KOPT-K1 (cell line): ENCODE data around the gene CCDC148.

Experiments used
- H3K27ac ChIP-seq: fragments of 200-600 bp; sonication (generic); 2 replicates; pipeline ENCODE4 v1.5.1; 2016; ENCODE audit warnings: antibody characterized with exemption, mild to moderate bottlenecking, low read depth, low read length; ENCODE audit not compliant: poor library complexity, severe bottlenecking
- H3K36me3 ChIP-seq: fragments of 200-600 bp; sonication (generic); 2 replicates; pipeline ENCODE4 v1.5.1; 2017; ENCODE audit warnings: antibody characterized with exemption, mild to moderate bottlenecking, low read length, moderate library complexity; ENCODE audit not compliant: insufficient read depth
- H3K9me3 ChIP-seq: fragments of 200-600 bp; sonication (generic); 2 replicates; pipeline ENCODE4 v1.5.1; 2017; ENCODE audit warnings: antibody characterized with exemption, low read length, mild to moderate bottlenecking; ENCODE audit not compliant: insufficient read depth, poor library complexity, severe bottlenecking

CCDC148 gene

DNA sequence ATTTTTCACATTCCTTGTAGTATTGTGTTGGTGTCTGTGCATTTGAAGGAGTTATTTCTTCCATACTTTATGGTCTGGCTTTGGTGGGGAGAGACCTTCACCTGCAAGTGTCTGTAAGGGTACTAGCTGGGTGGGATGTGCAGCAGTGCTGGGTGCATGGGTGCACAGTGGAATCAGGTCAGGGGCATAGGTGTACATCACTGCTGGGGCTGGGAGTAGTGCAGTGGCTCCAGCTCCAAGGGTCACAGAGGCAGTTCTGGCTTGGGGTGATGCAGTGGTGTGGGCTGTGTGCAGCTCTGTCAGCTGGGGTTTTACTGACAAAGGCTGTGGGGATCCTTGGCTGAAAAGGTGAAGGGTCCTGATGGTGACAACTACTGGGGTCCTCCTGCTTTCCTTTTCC lies 44.8 kb downstream of the CCDC148 start:
- Histone ChIP-seq H3K9me3 (peaks cover 12% of the 10 kb centered on the region), H3K36me3 (no peaks in the 10 kb centered on the region), H3K27ac (no peak overlapping the region)

DNA sequence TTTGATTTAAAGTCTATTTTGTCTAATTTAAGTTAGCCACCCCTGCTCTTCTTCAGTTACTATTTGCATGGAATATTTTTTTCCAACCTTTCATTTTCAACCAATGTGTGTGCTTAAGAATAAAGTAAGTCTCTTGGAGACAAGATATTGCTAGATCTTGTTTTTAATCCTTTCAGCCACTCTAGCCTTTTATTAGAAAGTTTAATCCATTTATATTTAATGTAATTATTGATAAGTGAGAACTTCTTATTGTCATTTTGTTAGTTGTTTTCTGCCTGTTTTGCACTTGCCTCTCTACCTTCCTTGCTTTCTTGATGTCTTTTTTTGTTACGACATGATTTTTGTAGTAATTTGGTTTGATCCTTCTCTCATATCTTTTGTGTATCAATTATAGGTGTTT lies 46.4 kb downstream of the CCDC148 start:
- Histone ChIP-seq H3K9me3 (peaks cover 12% of the 10 kb centered on the region), H3K27ac (no peak overlapping the region)

DNA sequence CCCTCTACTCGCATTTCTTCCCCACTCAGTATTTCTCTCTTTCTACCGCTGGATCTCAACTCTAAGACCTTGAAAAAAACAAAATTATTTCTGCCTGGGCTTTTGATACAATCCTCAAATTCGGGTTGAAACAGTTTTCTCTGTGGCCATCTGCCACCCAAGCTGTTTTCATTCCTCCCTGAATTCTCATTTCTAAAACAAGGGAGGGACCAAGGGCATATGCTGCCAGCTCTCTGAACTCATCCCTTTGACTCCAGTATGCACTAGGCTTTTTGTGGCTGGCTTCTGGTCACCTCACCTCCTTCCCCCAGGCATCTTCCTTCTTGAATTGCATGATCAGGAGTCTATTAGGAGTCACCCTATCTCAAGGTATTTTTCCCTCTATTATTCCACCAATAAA lies 49.5 kb downstream of the CCDC148 start:
- H3K9me3 ChIP-seq: peaks cover 12% of the 10 kb centered on the region
- no peaks in the 10 kb centered on the region for H3K36me3 ChIP-seq
- H3K27ac ChIP-seq: no peak overlapping the region

More for the DNA sequence above, 46.4 kb downstream of the CCDC148 start:
- no peaks in the 10 kb centered on the region for H3K36me3 ChIP-seq

DNA sequence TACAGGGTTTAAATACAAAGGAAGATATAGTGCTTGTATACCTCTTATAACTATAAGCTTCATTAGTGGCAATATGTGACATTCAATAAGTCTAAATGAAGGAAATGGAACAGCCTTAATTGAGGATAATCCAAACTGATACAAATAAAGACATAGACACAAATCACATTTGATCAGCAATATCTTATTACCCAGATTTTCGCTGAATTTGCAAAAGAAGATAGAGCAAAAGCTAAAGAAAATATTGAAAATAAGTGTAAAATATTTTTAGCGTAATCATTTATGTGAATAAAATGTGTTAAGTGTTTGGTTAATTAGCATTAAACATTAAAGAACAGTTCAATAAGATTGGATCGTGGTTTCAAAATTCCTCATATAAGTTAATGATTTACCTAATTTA lies 51.2 kb downstream of the CCDC148 start:
- Histone ChIP-seq H3K27ac (no peak overlapping the region), H3K9me3 (no peaks in the 10 kb centered on the region), H3K36me3 (no peaks in the 10 kb centered on the region)

DNA sequence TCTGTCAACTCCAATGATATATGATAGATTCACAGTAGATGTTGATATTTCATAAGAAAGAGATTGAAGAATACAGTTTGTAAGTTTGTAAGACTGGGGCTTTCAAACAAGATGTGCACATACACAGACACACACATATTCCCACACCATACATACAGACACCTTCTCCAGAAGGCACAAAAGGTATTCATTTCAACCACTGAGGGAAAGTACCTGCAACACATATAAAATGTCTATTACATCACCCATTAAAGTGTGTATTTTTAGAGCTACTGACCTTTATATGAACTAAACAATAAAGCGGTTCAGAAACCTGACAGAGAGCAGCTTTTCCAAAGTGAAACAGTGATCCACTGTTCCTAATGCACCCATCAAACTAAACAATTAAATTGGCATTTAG lies 53.3 kb downstream of the CCDC148 start:
- Histone ChIP-seq H3K9me3 (no peaks in the 10 kb centered on the region), H3K27ac (no peak overlapping the region), H3K36me3 (no peaks in the 10 kb centered on the region)

DNA sequence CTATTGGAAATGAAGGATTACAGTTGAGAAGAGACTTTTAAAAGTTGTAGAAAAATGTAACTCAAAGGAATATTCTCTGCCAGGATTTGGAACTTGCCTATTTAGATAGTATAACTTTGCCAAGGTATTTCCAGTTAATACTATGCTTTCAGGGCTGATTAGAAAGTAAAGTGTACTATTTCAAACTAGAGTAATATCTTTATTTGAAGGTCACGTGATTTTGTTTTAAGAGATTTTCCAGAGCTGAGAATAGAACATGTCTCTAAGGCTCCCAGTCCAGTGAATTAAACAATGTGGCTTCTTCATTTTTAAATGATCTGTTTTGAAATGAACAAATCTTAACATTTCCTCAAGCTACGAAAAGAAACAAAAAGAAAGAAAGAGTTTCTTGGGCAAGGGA lies 53.9 kb downstream of the CCDC148 start:
- Histone ChIP-seq H3K36me3 (no peaks in the 10 kb centered on the region), H3K27ac (no peak overlapping the region), H3K9me3 (no peaks in the 10 kb centered on the region)

DNA sequence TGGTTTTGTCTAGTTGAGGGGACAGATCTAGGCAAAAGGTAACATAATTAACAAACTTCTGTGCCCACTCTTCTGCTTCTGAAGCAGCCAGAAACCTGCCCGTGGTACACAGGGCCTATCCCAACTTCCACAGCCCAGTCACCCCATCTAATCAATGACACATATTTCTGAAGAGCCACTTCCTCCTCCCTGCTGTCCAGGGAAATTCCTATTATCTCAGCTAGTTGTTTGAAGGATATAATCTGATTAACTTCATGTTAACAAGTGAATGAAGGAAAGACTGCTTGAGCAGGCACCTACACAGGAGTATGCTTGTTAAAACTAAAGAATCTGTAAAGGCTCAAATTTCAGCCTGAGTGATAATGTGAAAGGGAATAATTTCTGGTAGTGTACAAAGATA lies 61.4 kb downstream of the CCDC148 start:
- Histone ChIP-seq H3K9me3 (no peaks in the 10 kb centered on the region), H3K36me3 (no peaks in the 10 kb centered on the region), H3K27ac (no peak overlapping the region)

DNA sequence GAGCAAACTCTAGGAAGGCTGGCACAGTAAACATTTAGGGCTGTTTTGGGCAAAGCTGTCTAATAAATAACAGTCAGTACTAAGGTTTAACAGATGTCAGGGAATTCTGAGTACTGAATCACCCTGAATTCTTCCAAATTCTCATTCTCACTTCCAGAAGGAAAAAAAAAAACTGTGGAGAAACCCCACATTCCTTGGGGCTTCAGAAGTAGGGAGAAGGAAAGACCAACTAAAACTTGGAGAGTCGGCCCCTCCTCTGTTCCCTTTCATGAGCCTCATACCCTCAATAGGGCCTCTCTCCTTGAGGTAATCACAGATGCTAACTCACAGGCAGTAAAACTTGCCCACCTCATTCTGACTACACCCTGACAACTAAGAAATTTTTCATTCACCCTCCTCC lies 62.1 kb downstream of the CCDC148 start:
- H3K36me3 ChIP-seq: no peaks in the 10 kb centered on the region
- H3K27ac ChIP-seq: no peak overlapping the region

DNA sequence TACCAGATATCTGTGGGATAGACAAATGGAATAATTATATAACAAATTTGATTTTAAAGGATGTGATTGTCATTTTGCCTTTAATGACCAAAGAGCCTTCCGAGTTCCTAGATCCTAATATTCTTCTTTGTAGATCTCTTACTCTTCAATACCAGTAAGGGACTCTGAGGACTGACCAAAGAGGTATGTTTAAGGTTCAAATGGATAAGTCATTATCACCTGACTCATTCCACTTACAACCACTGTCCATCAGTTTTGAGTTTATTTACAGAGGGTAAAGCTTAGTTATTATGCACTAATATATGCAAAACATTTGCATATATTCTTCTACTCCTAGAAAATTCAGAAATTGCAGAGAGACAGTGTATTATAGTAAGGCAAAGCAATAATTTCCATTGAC lies 62.7 kb downstream of the CCDC148 start:
- H3K27ac ChIP-seq: no peak overlapping the region
- H3K9me3 ChIP-seq: no peaks in the 10 kb centered on the region
- no peaks in the 10 kb centered on the region for H3K36me3 ChIP-seq

More for the DNA sequence above, 62.1 kb downstream of the CCDC148 start:
- no peaks in the 10 kb centered on the region for H3K9me3 ChIP-seq

DNA sequence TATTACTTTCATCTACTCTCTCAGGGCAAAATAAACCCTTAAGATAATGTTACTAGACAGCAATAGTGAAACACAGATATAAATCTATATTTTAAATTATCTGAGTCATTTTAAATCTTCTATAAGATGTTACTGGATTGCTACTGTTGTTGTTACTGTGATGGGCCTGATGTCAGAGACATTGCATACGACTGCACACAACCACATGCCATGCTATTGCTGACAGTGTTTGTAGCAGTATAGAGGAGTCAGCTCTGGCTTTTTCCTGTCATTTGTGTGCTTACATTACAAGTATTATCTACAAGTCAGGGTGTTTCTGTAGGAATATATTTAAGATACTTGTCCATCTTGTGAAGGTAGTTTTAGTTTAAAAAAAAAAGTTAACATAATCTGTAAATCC lies 63.9 kb downstream of the CCDC148 start:
- no peak overlapping the region for H3K27ac ChIP-seq
- no peaks in the 10 kb centered on the region for H3K36me3 ChIP-seq
- H3K9me3 ChIP-seq: no peaks in the 10 kb centered on the region

DNA sequence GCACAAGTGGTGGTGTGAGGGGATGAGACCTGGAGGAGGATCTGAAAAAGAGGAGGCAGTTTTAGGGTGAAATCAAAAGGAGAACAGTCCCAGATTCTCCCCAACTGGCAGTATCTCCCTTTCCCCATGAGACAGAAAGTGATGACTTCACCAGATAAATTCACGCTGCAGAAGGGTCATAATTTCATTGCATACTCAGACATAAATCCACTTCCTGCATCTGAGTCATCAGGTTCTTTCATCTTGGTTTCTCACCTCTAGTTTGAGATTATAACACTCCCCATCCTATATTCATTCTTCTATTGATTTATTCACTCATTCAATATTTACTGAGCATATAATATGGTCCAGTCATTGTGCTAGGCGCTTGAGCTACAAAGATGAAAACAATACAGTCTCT lies 64.7 kb downstream of the CCDC148 start:
- Histone ChIP-seq H3K36me3 (no peaks in the 10 kb centered on the region), H3K27ac (no peak overlapping the region), H3K9me3 (no peaks in the 10 kb centered on the region)

DNA sequence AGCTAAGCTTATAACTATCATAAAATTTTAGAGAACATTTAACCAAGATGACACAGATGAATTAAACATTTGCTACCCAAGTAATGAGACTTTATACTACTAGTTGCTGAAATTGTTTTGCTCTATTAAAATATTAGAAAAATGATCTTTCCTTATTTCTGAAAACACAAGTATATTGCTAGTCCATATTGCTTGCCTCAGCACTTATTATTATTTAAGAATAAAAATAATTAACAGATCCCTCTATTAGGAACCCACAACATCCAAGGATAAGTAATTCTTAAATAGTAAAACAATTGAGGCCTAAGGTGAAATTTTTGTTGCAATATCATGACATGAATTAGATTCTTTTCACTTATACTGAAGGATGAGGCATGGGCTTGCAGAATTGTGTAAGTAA lies 65.2 kb downstream of the CCDC148 start:
- no peaks in the 10 kb centered on the region for H3K36me3 ChIP-seq
- no peak overlapping the region for H3K27ac ChIP-seq
- H3K9me3 ChIP-seq: no peaks in the 10 kb centered on the region

DNA sequence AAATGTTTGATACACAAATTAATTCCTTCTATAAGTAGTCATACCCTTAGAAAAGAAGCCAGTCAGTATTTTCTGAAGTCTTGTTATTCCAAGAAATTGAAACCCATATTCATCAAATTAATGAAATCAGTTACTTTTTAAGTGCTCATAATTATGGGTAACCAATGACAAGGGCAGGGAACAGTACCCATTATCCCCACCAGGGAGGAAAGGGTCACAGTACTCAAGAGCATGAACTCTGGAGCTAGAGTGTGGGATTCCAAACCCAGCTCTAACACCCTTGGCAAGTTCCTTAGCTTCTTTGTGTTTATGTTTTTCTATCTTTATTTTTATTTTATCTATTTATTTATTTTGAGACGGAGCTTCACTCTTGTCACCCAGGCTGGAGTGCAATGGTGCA lies 68.4 kb downstream of the CCDC148 start:
- no peaks in the 10 kb centered on the region for H3K36me3 ChIP-seq
- H3K9me3 ChIP-seq: no peaks in the 10 kb centered on the region
- no peak overlapping the region for H3K27ac ChIP-seq

DNA sequence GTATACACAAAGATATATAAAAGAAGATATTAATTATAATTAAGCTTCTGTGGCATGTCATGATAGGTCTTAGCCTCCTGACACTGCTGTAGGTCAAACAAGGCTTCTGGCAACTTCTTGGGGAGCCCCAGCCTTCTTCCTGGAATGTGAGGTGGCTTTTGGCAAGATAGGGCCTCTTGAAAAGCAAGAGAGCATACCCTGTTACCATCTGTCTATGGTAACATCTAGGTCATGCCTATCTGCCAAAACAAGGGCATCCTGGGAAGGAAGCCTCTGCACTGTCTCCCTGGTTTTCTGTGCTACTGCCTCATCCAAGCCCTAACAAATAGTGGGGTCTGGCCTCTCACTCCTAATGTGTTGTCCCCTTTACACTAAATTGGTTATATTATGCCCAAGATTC lies 70.9 kb downstream of the CCDC148 start:
- no peak overlapping the region for H3K27ac ChIP-seq
- no peaks in the 10 kb centered on the region for H3K9me3 ChIP-seq
- no peaks in the 10 kb centered on the region for H3K36me3 ChIP-seq

DNA sequence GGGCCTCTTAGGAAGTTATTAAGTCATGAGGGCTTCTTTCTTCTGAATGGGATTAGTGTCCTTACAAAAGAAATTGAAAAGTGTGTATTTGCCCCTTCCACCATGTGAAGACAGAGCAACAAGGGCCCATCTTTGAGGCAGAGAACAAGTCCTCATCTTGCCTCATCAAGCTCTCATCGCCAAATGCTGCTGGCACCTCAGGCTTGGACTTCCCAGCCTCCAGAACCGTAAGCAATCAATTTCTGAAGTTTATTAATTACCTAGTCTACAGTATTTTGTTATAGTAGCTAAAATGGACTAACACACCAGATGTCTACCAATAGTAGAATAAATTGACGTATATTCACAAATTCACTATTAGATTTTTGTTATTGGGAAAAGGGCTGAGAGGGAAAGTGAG lies 74.6 kb downstream of the CCDC148 start:
- H3K9me3 ChIP-seq: no peaks in the 10 kb centered on the region
- no peaks in the 10 kb centered on the region for H3K36me3 ChIP-seq
- no peak overlapping the region for H3K27ac ChIP-seq

DNA sequence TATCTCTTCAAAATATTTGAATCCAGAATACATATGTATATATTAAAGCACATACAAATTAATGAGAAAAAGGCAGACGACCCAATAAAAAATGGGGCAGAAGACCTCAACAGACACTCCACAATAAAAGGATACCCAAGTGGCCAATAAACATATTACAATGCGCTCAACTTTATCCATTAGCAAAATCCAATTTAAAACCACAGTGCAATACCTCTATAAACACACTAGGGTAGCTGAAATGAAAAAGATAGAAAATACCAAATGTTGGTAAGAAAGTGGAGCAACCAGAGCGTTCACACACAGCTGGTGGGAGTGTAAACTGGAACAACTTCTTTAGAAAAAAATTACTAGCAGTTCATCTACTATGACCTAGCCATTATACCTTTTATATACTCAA lies 75.3 kb downstream of the CCDC148 start:
- Histone ChIP-seq H3K36me3 (no peaks in the 10 kb centered on the region), H3K27ac (no peak overlapping the region), H3K9me3 (no peaks in the 10 kb centered on the region)

DNA sequence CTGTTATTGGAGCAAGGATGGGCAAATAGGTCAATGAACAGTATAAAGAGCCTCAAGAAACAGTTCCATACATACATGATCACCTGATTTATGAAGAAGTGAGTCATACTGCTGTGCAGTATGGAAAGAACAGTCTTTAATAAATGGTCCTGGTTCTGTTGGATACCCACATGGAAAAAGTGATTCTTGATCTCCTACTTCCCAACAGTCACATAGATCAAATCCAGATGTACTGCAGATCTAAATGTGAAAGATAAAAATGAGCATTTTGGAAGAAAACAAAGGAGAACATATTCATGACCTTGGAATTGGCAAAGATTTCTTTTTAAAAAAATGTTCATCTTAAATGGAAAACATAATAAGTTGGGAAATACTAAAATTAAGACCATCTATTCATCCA lies 75.8 kb downstream of the CCDC148 start:
- Histone ChIP-seq H3K27ac (no peak overlapping the region), H3K9me3 (no peaks in the 10 kb centered on the region), H3K36me3 (no peaks in the 10 kb centered on the region)
